CD4-positive, alpha-beta T cell (primary cell): ENCODE measurements around the gene FGF14. TPM values are rescaled to one million over a fixed set of nuclear protein-coding genes. Genes with fewer than 3 reads are reported as not detected.

Experiments used
- ATAC-seq: fragments of 200-7000 bp; cut with Tn5 transposase; one replicate; pipeline ENCODE4 v1.10.0; 2022; ENCODE audit warnings: mild to moderate bottlenecking; ENCODE audit not compliant: poor library complexity
- CTCF ChIA-PET: fragments of 350-600 bp; sonication (Branson Sonifier 250); formaldehyde crosslinking; loops from one replicate; lab custom pipeline; 2021; ENCODE audit warnings: antibody characterized with exemption, inconsistent platforms; lab: Charles Lee
- POLR2A ChIA-PET: fragments of 350-600 bp; sonication (Branson Sonifier 250); formaldehyde crosslinking; loops from one replicate; lab custom pipeline; 2021; ENCODE audit warnings: antibody characterized with exemption, inconsistent platforms; lab: Charles Lee
- DNase-seq, 14 experiments: peaks; one replicate each; pipeline ENCODE4 v3.0.0-alpha.2; 2013 to 2020; ENCODE audit warnings: mixed read lengths in 2 of 14
- H3K27ac ChIP-seq, 2 donors: one replicate each; pipeline versions ENCODE4 v1.5.1 to v1.7.0; 2013; ENCODE audit warnings: low read length in 2 of 2, low read depth in 1 of 2, mild to moderate bottlenecking in 1 of 2
- H3K27me3 ChIP-seq, 2 experiments: 1 replicate in 1 of 2; 2 replicates in 1 of 2; pipeline versions ENCODE4 v1.6.1 to v1.7.0; 2013; ENCODE audit warnings: low read length in 2 of 2, control low read depth in 1 of 2, mild to moderate bottlenecking in 1 of 2, moderate library complexity in 1 of 2; ENCODE audit not compliant: insufficient read depth in 2 of 2, control insufficient read depth in 1 of 2
- H3K36me3 ChIP-seq: one replicate; pipeline ENCODE4 v1.6.1; 2013; ENCODE audit warnings: low read length, control low read depth; ENCODE audit not compliant: insufficient read depth
- H3K4me1 ChIP-seq: one replicate; pipeline ENCODE4 v1.6.1; 2013; ENCODE audit warnings: low read length, control low read depth; ENCODE audit not compliant: insufficient read depth
- H3K4me3 ChIP-seq: one replicate; pipeline ENCODE4 v1.5.1; 2013; ENCODE audit warnings: mild to moderate bottlenecking, low read length, moderate library complexity
- H3K9me3 ChIP-seq, 2 experiments: 1 replicate in 1 of 2; 2 replicates in 1 of 2; pipeline versions ENCODE4 v1.6.1 to v1.7.0; 2013; ENCODE audit warnings: low read length in 2 of 2, mild to moderate bottlenecking in 2 of 2, control low read depth in 1 of 2, moderate library complexity in 1 of 2; ENCODE audit not compliant: control insufficient read depth in 1 of 2, insufficient read depth in 1 of 2
- H3K27ac Mint-ChIP-seq: one replicate; pipeline ENCODE4 v1.8.0; 2020; ENCODE audit warnings: mixed read lengths
- H3K27me3 Mint-ChIP-seq: one replicate; pipeline ENCODE4 v1.8.0; 2021; ENCODE audit warnings: mixed read lengths
- H3K36me3 Mint-ChIP-seq: one replicate; pipeline ENCODE4 v1.8.0; 2021; ENCODE audit warnings: low read depth, mixed read lengths
- H3K4me1 Mint-ChIP-seq: one replicate; pipeline ENCODE4 v1.8.0; 2021; ENCODE audit warnings: low read depth, mixed read lengths
- H3K4me3 Mint-ChIP-seq: one replicate; pipeline ENCODE4 v1.8.0; 2020; ENCODE audit warnings: mild to moderate bottlenecking, mixed read lengths
- H3K9me3 Mint-ChIP-seq: one replicate; pipeline ENCODE4 v1.8.0; 2020; ENCODE audit warnings: mixed read lengths
- intact Hi-C, 2 experiments: fragments of 100-400 bp; cut with DNase I in 1 of 2; cut with micrococcal nuclease in 1 of 2; formaldehyde crosslinking; loops; one replicate each; pipeline versions ENCODE4 v1.15.1 to v1.9.0; 2023 to 2025; cut with DNase I, micrococcal nuclease
- total RNA-seq, 174 experiments: library from RNA in 2 of 174; stranded (reverse) in 2 of 174; gene quantifications; one replicate each; pipeline ENCODE4 v1.2.3 and lab custom pipeline; 2021 to 2026
- TF ChIP-seq, protein P1 (sequence below): fragments of 200-600 bp; IDR thresholded peaks from one replicate; pipeline ENCODE4 v1.8.0; 2022; ENCODE audit warnings: antibody characterized with exemption, mild to moderate bottlenecking

Gene FGF14
- total RNA-seq, 2 experiments from 2014 or later: not detected

DNA sequence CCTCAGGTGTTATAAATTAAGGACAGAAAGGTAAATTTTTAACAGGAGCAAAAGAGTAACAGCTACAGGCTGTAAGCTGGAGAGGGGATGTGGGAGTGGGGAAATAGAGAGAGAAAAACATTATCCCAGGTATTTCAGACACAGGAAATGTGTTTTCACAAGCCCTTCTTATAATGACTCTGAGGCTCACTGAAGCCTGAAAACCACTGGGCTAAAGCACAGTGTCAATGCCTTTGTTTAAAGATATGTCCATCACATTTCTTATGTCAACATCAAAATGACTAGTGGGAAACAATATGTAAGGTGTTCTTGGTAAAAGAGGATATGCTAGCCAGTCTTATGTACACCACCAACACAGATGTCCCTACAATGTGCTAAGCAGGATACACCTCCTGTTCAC is 365.9 kb downstream of the FGF14 start:
- POLR2A ChIA-PET: no interaction called here
- no peak overlapping the region for H3K4me3 Mint-ChIP-seq
- H3K27me3 ChIP-seq: no peaks in the 10 kb centered on the region
- ATAC-seq (no peak), DNase-seq (no peak)
- H3K9me3 Mint-ChIP-seq: no peaks in the 10 kb centered on the region
- no peaks in the 10 kb centered on the region for H3K4me1 Mint-ChIP-seq
- H3K27me3 Mint-ChIP-seq: peaks cover 4% of the 10 kb centered on the region
- TF ChIP-seq, protein P1, sequence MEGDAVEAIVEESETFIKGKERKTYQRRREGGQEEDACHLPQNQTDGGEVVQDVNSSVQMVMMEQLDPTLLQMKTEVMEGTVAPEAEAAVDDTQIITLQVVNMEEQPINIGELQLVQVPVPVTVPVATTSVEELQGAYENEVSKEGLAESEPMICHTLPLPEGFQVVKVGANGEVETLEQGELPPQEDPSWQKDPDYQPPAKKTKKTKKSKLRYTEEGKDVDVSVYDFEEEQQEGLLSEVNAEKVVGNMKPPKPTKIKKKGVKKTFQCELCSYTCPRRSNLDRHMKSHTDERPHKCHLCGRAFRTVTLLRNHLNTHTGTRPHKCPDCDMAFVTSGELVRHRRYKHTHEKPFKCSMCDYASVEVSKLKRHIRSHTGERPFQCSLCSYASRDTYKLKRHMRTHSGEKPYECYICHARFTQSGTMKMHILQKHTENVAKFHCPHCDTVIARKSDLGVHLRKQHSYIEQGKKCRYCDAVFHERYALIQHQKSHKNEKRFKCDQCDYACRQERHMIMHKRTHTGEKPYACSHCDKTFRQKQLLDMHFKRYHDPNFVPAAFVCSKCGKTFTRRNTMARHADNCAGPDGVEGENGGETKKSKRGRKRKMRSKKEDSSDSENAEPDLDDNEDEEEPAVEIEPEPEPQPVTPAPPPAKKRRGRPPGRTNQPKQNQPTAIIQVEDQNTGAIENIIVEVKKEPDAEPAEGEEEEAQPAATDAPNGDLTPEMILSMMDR: no peak
- CTCF ChIA-PET: no interaction called here
- H3K4me1 ChIP-seq: no peaks in the 10 kb centered on the region
- no peak overlapping the region for H3K27ac Mint-ChIP-seq
- no peaks in the 10 kb centered on the region for H3K36me3 Mint-ChIP-seq
- no peaks in the 10 kb centered on the region for H3K36me3 ChIP-seq
- no peak overlapping the region for H3K4me3 ChIP-seq
- intact Hi-C loops: no loop called here
- no peak overlapping the region for H3K27ac ChIP-seq
- H3K9me3 ChIP-seq: no peaks in the 10 kb centered on the region

DNA sequence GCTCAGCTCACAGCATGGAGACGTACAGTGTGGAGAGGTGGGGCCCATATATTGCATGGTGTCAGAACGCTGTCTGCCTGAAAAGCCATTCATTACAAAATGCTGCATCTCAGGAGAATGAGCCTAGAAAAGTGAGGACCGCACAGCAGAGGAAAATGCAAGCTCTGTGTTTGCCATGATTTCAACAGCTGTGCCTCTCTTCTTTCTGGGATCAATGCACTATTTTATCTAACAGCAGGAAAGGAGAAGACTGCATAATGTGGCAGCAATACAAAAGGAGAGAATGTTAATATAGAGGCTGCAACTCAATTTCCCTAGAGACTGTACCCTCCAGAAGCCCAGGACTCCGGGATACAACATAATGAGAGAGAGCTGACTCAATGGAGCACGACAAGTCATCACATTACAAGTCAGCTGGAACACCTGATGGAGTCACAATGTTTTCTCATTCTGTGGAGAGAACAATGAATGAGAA is 368.0 kb downstream of the FGF14 start:
- no peaks in the 10 kb centered on the region for H3K36me3 ChIP-seq
- TF ChIP-seq, protein P1: no peak
- no peak overlapping the region for H3K4me3 ChIP-seq
- intact Hi-C loops: no loop called here
- Mint-ChIP-seq H3K9me3 (no peaks in the 10 kb centered on the region), H3K4me1 (no peaks in the 10 kb centered on the region), H3K27me3 (peaks cover 4% of the 10 kb centered on the region), H3K27ac (no peak overlapping the region), H3K36me3 (no peaks in the 10 kb centered on the region), H3K4me3 (no peak overlapping the region)
- no peaks in the 10 kb centered on the region for H3K4me1 ChIP-seq
- DNase-seq (no peak), ATAC-seq (no peak)
- POLR2A ChIA-PET: no interaction called here
- H3K9me3 ChIP-seq: no peaks in the 10 kb centered on the region
- H3K27ac ChIP-seq: no peak overlapping the region
- CTCF ChIA-PET: no interaction called here
- no peaks in the 10 kb centered on the region for H3K27me3 ChIP-seq

DNA sequence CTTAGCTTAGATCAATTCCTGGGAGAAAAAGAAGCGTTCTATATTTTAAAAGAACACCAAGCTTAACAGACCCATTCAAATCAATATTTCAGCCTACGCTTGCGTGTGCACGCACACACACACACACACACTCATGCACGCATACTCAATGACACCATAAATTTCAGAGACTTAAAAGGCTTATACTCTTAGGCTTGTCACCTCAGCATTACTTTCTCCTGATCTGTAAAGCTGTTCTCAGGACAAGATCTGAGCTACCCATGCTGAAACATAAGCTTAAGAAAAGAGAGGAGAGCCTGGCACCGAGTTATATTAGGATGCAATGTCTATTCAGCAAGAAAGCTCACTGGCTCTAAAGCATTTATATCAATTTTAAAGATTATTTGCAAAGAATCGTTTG is 368.5 kb downstream of the FGF14 start:
- no peaks in the 10 kb centered on the region for H3K9me3 Mint-ChIP-seq
- Histone ChIP-seq H3K9me3 (no peaks in the 10 kb centered on the region), H3K4me3 (no peak overlapping the region), H3K27ac (no peak overlapping the region), H3K4me1 (no peaks in the 10 kb centered on the region), H3K27me3 (no peaks in the 10 kb centered on the region), H3K36me3 (no peaks in the 10 kb centered on the region)
- no peaks in the 10 kb centered on the region for H3K4me1 Mint-ChIP-seq
- intact Hi-C loops: no loop called here
- peaks cover 4% of the 10 kb centered on the region for H3K27me3 Mint-ChIP-seq
- H3K36me3 Mint-ChIP-seq: no peaks in the 10 kb centered on the region
- no peak overlapping the region for H3K4me3 Mint-ChIP-seq
- ChIA-PET CTCF (no interaction called here), POLR2A (no interaction called here)
- no peak for DNase-seq
- TF ChIP-seq, protein P1: no peak
- H3K27ac Mint-ChIP-seq: no peak overlapping the region
- ATAC-seq: no peak
